Measurements from ENCODE around the gene GPC6. TPM values are rescaled to one million over a fixed set of nuclear protein-coding genes. Genes with fewer than 3 reads are reported as not detected.

GPC6 gene
- polyA plus RNA-seq, 1 donor, result 66.0 TPM

DNA sequence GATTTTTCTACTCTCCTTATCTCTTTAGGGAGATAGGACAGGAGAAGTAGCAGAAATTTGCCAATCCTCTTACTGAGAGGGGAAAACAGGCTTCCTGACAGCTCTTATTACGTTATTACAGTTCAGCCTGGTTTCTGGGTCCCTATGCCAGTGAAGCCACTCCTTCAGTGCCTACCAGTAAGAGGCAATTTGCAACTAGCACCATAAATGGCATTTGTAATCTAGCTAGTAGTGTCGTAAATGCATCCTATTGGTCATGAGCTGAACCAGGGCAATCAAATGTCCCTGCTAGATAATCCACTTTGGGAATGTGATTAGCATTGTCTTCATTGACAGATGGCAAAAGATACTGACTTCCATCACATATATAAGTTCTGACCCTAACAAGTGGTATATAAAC lies 824.1 kb downstream of the GPC6 start:
- no peak for DNase-seq

DNA sequence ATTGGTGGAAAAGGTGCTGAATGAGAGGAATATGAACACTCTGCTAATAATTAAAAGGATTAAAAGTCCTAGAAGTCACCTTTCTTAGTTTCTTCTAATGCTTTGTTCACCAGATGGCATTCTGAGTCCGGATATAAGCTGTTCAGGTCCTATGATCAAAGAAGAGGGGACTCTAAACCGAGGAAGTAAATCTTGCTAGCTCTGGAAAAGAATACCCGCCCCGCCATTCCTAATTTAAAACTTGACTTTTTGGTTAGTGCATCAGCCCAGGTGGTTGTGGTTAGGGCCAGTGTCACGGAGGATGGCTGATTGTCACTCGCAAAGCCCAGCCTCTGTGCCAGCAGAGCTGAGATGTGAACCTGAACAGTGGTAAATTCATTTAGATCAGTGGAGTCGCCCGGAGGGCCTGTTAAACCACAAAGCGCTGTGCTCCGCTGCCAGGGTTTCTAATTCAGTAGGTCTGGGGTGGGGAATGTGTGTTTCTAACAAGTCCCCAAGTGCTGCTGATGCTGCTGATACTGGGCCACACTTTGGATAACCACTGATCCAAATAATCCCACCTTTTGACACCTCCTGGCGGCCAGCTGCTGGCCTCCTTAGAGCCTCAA lies 827.5 kb downstream of the GPC6 start:
- peak; percentile 50 for DNase-seq

DNA sequence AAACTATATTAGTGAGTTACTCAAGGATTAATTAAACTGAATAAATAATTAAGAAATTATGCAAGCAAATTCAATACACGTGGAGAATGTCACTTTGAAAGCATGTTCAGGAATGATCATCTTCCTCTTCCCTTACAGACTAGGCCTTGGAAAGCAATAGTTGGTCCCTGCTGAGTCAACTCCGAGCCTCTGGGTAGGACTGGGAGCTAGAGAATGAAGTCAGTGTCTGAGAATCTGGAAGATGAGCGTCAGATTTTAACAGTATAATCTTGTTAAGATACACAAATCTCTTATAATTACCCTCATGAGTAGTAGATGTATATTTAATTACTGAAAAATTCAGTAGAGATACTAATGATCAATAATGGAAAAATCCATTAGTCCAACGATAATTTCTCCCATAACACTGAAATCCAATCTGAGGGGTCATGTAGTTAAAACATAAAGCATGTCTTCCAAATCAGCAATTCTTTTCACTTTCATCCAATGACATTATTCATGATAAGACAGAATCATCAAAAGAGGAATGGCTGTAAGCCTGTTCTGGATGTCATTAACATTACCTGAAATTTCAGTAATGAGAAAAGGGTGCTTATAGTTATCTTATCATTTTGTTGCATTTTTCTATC lies 829.9 kb downstream of the GPC6 start:
- no peak for DNase-seq

DNA sequence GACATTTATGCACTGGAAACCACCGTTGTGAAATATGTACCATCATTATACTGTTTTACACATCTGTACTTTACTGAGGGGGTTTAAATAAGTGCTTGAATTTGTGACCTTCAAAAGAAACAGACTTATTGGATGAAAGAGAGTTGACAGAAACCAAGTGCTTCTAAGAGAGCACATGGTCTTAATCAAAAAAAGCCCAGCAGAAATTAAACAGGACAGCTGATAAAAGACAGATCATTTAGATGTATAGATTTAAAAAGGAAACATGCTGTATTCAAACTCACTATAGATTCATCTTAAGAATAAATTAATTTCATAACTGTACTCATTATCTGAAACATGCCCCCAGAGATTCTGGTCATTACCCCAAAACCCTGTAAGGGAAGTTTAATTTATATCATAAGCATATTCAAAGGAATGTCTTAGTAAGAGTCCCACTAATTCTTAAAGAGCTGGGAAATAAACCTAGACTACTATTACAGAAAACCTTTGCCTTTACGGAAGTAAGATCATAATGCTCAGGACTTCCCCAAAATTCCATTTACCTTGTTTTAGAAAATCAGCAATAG lies 831.1 kb downstream of the GPC6 start:
- no peak for DNase-seq

DNA sequence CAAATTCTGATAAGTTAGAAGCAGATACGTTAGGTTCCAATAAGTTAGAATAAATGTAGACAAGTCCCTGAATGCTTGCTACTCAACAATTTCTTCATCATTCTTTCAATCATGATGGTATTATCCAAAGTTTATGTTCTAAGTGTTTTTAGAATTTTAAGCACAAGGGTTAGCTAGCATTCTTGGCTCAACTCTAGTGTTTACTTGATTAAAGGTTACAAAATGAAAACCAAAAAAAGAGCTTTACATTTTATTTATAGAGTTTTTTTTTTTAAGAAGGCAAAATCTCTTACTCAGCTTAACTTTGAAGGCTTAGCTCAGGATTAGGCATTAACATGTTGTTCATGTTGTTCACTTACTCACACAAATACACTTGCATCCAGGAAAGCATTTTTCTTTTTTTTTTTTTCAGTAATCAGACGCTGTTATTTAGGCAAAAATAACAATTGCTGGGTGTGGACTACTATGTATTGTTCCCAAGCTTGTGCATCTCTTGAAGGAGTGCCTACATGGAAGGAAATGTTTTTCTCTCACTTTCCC lies 832.3 kb downstream of the GPC6 start:
- DNase-seq, result no peak

DNA sequence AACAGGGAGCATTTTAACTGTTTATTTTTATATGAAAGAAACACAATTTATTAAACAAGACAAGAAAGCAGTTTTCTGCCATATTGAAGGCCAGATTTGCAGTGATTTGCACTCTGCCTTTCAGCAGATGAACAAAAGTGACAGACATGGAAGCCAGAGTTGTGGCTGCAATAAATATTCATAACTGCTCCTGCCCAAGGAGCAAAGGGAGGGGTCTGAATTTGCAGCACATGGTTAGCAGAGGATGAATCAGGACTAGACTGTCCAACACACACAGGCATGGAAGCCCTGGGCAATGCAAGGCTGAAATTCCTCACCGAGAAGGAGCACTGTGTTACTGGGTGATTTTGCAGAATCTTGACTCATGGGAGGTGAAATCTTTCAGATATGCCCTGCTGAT lies 834.7 kb downstream of the GPC6 start:
- DNase-seq, result no peak

DNA sequence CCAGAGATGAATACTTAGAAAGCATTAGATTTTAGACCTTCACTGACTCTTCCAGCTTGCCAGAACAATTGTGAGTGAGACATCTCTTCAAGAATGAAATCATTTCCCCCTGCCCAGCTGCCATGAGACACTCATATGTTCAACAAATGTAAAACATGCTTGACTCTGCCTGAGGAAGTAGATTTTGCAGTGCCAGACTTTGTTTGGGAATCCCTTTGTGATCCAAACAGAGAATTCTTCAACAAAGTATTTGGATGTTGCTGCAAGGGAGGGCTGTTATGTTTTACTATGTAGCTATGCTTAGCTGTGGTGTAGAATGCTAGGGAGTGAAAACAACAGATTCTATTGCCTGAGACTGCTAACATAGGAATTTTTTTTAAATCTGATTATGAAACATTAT lies 836.5 kb downstream of the GPC6 start:
- DNase-seq, result no peak

DNA sequence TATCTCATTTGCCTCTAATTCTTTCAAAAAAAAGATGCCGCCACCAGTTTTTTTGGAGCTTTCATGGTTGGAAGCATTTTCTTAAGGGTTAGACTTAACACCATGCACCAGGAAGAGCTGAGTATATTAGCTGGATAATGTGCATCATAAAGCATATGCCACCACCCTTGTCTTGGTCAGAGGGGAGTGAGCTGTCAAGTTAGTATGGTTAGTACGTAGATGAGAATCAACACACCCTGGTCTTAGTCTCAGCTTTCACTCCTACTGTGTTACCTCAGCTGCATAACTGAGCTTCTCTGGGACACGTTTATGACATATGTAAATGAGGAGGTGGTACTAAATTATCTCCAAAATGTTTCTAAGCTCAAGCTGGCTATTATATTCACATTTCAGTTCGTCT lies 837.2 kb downstream of the GPC6 start:
- DNase-seq, result no peak

DNA sequence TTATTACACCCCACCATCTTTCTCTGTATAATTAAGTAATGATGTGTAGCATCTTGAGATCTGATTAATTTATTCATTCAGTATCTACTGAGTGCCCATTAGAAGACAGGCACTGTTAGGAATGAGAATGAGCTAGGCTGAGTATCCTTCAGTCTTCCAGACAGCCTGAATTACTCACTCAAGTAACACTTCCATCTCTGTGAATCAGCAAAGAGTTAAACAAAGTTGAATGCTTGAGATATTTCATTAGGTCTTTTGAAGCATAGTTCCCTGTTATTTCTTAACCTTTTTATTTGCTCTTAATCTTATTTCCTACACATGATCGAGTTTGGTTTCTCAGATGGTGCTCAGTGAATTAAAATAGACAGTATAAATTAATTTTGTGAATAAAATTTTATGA lies 839.1 kb downstream of the GPC6 start:
- no peak for DNase-seq

DNA sequence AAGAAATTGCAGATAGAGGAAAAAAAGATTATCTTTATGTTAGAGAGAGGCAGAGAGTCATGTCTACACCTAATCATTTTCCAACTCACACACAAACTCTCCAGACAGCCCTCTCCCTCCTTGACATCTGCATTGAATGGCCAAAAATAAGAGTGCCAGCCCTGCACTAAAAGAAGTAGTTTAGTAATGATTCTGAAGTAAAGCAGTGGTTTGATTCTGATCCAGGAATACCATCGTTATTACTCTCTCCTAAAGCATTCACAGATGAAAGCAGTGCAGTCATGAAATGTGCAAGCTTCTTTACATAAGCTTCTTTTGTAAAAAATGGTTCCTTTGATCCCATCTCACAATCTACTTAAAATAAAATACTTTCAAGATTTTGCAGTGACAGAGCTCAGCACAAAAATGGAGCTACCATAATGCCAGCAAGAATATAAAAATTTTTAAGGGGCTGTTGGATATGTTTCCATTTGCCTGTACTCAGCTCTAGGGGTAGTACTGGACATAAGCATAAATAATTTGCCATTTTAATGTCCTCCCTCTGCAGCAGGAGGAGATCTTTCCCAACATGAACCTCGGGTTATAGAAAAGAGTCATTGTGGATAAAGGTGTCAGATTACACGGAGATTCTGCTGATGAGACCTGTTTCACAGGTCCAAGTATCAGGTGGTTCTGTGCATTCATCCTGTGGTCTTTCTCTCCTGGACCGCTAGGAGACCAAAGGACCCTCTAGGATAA lies 846.6 kb downstream of the GPC6 start:
- DNase-seq, result no peak

DNA sequence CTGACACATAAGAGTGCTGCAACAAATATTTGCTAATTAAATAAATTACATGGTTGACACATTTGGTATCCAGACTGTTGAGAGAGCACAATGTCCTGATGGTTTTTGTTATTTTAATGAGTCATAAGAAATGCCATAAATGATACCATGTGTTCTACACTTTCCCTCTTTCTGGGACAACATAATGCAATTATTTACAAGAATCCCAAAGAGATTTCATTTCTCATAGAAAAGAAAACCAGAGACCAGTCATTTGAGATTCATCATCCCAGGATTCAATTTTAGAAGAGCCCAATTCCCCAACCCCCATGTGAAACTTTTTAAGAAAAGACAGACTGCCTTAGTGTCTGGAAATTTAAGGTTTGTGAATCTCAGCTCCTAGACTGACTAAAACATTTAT lies 853.3 kb downstream of the GPC6 start:
- DNase-seq, result no peak

DNA sequence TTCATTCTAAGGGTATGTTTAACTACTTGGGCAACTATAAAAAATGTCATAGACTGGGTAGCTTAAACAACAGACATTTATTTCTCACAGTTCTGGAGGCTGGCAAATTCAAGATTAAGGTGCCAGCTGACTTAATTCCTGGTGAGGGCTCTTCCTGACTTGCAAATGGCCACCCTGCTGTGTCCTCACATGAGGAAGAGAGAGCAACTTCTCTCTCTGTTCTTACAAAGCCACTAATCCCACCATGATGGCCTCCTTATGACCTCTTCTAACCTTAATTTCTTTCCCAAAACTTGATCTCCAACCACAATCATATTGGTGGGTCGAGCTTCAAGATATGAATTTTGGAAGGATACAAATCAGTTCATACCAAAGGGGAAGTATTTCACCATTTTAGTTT lies 853.9 kb downstream of the GPC6 start:
- no peak for DNase-seq

DNA sequence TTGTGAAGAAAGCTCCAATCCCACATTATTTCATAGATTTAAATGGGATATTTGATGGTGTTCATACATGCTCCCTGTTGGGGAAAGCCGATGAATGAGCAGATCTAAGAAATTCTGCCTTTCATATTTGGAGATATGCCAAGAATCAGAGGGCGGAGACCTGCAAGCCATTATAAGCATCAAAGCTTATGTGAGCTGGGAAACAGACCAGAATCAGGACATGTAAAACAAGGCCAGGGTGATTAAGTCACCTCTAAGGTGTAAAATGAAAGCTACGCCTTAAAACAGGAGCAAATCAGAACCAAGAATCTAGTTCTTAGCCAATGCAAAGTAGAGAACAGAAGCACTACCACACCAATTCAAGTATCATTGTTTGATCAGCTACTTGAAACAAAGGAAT lies 860.5 kb downstream of the GPC6 start:
- no peak for DNase-seq

DNA sequence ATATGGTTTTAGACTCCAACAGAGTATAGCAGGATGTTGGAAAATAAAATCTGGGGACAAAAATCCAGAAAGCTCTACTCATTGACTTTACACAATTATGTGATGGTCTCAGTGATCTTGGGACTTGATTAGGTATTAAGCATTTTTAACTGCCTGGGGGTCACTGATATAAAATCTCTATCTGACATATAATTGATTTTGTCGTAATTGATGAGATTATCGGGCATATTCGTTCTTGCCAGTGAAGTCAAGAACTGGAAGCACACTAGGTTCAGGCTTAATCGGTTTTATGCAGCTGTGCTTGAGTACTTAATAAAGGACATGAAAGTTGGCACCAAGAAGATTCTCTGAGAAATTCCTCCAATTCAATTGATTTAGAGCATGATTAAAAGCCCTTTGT lies 862.1 kb downstream of the GPC6 start:
- DNase-seq, result no peak

DNA sequence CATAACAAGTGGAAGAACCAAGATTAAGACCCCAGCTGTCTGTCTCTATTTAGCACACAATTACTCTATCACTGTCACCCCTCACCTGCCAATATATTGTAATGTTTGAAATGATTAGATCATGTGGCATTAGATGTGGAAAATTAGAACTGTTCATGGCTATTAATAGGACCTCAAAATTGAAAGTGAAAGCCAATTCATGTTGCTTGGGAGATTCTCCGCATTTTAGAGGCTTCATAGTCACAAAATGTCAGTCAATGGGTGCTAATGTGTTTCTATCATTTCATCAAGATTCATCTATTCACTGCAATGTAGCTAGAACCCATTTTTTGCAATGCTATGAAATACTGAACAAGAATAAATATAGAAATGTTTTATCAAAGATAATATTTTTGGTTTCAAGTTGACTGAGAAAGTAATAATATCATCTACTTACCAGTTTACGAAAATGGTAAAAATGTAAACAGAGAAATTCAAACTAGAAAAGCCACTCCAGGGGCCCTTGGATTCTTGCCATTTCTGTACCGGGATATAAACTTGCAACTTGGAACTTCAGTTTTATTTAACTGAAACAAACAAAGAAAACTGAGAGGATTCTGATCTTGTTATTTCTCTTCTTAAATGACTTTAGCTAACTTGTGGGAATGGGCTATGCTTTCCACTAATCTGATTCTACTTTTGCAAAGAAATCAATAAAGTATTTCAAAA lies 864.3 kb downstream of the GPC6 start:
- no peak for DNase-seq

DNA sequence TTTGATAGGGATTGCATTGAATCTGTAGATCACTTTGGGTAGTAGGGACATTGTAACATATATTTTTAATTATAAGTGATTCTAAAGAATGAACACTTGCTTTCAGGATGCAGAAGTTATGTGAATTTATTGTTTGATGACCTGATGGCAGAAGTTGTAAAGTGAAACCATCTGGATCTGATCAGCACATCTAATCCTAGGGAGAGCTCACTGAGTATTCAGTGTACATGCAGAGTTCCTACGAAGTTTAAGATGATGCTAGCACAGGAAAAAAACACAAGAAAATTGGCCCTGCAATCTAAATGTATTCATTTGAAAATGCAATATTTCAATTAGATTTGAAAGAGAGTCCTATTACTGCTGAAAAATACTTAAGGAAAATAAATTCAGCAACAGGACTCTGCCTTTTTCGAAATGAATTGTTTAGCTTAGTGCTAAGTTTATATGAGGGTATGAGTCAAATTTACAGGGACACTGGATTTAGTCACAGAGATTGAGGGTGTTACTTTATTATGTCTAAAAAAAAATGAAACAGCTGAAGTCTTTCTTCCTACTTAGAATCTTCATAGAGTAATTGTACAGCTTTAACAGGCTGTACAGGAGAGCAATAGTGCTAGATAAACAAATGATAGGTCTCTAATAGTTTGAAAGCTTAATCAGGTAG lies 867.2 kb downstream of the GPC6 start:
- no peak for DNase-seq

DNA sequence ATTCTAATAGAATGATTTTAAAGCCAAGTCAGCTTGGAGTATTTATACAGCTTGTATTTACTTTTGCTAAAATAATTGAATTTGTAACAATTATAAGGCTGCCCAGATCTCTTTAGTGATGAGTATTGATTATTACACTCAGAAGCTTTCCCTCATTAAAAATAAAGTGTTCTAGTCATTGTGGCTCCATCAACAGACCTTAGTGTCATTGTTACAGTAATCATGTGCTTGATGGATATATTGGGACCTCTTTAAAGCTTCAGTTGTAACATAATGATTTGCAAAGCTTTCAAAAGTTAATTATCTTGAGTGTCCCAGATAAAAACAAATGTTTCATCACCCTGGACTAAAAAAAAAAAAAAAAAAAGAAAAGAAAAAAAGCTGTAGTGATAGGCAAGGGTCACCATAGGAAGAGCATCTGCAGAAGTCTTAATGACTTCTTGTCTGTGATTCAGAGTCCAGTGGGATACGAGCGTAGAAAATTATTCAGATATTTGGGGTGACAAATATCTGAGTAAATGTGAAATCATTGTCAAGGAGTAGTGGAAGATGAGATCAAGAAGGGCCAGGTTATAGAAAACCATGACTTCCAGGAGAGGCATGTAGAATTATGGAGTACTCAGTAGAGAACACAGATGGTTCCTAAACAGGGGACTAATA lies 883.2 kb downstream of the GPC6 start:
- no peak for DNase-seq

DNA sequence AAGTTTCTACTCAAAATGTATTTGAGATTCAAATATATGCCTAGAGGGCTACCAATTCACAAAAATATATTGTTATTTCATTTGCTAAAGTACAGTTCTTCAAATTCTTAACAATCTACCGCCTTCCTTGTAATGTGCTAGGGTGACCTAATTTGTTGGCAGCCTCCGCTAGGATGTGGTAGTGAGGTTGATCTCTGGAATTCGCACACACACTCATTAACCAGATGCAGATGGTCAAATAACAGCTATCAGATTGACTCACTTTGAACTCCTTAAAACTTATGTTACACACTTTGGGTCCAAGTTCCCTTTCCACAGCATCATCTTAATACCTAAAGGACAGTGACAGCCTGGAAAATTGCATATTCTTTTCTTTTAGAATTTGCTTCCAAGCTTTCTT lies 885.6 kb downstream of the GPC6 start:
- no peak for DNase-seq

DNA sequence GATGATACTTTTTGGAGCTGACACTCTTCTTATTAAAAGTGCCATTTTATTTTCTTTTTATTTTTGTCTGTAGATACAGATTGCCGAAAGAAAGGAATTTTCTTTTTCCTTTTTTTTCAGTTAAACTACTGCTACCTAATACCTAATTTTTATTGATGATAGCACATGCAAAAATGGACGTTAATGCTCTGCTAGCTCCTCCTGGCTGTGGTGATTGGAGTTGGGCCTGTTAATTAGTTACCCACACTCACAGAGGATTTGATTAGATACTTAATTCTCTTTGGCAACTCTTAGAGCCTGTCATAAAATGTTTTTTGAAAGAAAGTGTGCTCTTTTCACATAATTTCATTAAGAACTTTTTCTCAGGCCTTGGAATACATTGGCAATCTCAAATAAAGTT lies 886.1 kb downstream of the GPC6 start:
- DNase-seq, result no peak

DNA sequence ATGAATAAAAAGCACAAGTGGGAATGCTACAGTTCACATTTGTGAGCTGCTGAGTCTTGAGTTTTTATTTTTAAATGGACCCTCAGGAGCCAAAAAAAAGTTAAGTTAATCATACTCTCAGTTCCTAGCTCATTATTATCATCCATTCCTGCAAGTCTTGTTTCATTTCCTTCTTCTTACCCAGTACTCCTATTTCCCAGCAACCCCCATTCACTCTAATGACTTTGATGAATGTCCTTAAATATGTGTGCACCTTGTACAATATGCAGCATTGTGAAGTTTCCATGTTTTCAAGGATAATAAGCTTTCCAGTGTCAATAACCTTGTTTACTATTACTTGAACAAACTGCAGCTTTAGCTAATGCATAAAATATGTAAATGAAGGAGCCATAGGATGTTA lies 886.6 kb downstream of the GPC6 start:
- DNase-seq, result no peak

DNA sequence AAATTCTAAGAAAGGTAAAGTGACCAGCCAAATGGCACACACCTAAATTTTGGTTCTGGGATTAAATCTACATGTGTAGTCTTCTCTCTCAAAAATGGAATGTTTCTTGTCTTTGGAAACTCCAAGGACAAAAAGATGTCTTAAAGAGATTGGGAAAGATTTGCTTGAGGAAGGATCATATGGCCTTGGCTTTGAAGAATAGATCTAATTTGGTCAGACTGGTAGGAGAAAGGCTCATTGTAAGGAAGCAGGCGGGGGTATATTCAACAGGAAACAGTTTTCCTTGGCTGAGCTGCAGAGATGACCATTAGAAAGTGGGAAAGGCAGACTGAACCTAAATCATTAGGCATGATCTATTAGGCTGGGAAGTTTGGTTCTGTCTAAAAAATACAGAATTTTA lies 887.6 kb downstream of the GPC6 start:
- DNase-seq, result no peak

Measured in left kidney (tissue), 2 donors.